Esophagus muscularis mucosa (tissue), 4 donors: ENCODE results near the gene CHRFAM7A.
"Not testable (repeated sequence)": the region's sequence is repeated elsewhere in the genome, so short reads cannot be mapped to it uniquely, and the experiment has no call there.

ENCODE experiments used
- EP300 ChIP-seq: sonication (generic); formaldehyde crosslinking; IDR thresholded peaks from one replicate; pipeline ENCODE4 v1.6.1; 2017; ENCODE audit warnings: antibody characterized with exemption
- POLR2A ChIP-seq: fragments of 450-650 bp; IDR thresholded peaks from one replicate; pipeline ENCODE4 v1.6.1; 2017; ENCODE audit warnings: antibody characterized with exemption, moderate library complexity, mild to moderate bottlenecking, low read depth
- POLR2AphosphoS5 ChIP-seq, 2 donors: sonication (generic); formaldehyde crosslinking; IDR thresholded peaks; one replicate each; pipeline ENCODE4 v1.6.1; 2017; ENCODE audit warnings: antibody characterized with exemption in 2 of 2
- TF ChIP-seq, protein P1 (sequence below), 3 experiments: fragments of 200-600 bp in 2 of 3; fragments of 450-650 bp in 1 of 3; sonication (generic) in 2 of 3; IDR thresholded peaks; one replicate each; pipeline ENCODE4 v1.5.1; 2017 to 2019; ENCODE audit warnings: antibody characterized with exemption in 3 of 3, mild to moderate bottlenecking in 2 of 3, moderate library complexity in 1 of 3

DNA sequence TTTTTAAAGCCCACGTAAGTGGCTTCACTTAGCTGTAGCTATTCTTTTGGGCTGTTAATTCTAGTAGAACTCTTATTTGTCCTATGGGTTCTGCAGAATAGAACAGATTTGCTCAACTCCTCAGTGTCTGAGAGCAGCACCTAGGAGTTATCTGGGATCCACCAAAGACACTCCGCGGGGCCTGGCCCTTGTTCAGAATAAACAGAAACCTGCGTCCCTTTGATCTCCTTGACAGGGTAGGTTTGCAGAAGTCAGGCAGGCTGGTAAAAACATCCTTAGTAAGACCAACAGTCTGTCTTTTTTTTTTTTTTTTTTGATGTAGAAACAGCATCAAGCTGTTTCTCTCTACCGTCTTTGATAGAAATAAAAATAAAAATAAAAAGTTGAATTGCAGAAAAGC, 31.9 kb downstream of the CHRFAM7A start:
- TF ChIP-seq, protein P1, sequence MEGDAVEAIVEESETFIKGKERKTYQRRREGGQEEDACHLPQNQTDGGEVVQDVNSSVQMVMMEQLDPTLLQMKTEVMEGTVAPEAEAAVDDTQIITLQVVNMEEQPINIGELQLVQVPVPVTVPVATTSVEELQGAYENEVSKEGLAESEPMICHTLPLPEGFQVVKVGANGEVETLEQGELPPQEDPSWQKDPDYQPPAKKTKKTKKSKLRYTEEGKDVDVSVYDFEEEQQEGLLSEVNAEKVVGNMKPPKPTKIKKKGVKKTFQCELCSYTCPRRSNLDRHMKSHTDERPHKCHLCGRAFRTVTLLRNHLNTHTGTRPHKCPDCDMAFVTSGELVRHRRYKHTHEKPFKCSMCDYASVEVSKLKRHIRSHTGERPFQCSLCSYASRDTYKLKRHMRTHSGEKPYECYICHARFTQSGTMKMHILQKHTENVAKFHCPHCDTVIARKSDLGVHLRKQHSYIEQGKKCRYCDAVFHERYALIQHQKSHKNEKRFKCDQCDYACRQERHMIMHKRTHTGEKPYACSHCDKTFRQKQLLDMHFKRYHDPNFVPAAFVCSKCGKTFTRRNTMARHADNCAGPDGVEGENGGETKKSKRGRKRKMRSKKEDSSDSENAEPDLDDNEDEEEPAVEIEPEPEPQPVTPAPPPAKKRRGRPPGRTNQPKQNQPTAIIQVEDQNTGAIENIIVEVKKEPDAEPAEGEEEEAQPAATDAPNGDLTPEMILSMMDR (IDR thresholded peaks at IDR 0.05): not testable (repeated sequence)
- TF ChIP-seq POLR2AphosphoS5 (IDR thresholded peaks at IDR 0.05); EP300; POLR2A: not testable (repeated sequence)
